KBM-7 (cell line): ENCODE measurements around the gene DYNC1LI2.
"Not testable (repeated sequence)": the region's sequence is repeated elsewhere in the genome, so short reads cannot be mapped to it uniquely, and the experiment has no call there.

Experiments used
- DNase-seq: peaks from one replicate; pipeline ENCODE4 v3.0.0-alpha.2; 2015
- in situ Hi-C: fragments of 300-500 bp; cut with MboI; formaldehyde crosslinking; loops from 2 replicates; pipeline ENCODE4 v1.14.3; 2020; ENCODE audit warnings: low sequenced_read_pairs, low pct_unique_long_range_greater_than_20kb, mixed read lengths

Gene DYNC1LI2

DNA sequence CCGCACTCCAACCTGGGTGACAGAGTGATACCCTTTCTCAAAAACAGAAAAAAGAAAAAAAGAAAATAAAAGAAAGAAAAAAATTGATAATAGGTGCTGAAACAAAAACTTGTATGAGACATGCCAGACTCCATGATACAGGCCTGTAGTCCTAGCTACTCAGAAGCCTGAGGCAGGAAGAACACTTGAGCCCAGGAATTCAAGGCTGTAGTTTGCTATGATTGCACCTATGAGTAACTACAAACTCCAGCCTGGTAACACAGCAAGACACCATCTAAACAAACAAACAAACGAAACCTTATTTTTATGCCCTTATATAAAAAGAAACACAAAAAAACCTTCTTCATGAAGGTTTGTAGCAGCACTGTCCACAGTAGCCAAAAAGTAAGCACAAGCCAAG, 49.9 kb downstream of the DYNC1LI2 start:
- no peak for DNase-seq
- in situ Hi-C loops: no loop called here

DNA sequence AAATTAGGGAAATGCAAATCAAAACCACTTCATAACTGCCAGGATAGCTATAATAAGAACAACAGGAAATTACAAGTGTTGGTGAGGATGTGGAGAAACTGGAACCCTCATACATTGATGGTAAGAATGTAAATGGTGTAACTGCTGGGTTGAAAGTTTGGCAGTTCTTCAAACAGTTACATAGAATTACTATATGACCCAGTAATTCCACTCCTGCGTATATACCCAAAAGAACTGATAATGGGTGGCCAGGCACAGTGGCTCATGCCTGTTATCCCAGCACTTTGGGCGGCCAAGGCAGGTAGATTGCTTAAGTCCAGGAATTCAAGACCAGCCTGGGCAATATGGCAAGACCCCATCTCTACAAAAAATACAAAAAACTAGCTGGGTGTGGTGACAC, 50.4 kb downstream of the DYNC1LI2 start:
- DNase-seq: no peak
- in situ Hi-C loops: no loop called here

DNA sequence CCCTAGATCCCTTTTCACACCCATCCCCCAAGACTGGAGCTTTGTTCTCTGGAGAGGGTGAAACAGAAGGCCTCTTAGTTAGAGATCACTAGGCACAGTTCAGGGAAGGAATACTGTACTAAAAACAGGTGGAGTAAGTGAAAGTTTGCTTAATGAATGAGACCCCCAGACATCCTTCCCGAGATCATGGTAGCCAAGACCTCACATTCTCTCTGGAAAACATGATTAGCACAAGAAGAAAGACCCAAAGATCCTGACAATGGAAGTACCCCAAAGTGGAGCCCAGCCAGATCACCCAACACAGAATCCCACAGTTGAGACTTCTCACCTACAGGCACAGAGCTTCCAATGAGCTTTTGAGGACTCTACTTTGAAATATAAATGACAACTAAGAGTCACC, 51.5 kb downstream of the DYNC1LI2 start:
- in situ Hi-C loops: no loop called here
- DNase-seq: no peak

DNA sequence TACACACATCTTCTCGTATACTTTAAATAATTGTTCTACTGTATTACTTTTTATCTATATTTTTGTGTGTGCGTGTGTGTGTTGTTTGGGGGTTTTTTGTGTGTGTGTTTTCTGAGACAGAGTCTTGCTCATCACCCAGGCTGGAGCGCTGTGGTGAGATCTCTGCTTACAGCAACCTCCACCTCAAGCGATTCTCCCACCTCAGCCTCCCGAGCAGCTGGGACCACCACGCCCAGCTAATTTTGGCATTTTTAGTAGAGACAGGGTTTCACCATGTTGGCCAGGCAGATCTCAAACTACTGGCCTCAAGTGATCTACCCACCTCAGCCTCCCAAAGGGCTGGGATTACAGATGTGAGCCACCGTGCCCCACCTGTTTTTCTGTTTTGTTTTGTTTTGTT, 53.4 kb downstream of the DYNC1LI2 start:
- DNase-seq: no peak
- in situ Hi-C loops: no loop called here

DNA sequence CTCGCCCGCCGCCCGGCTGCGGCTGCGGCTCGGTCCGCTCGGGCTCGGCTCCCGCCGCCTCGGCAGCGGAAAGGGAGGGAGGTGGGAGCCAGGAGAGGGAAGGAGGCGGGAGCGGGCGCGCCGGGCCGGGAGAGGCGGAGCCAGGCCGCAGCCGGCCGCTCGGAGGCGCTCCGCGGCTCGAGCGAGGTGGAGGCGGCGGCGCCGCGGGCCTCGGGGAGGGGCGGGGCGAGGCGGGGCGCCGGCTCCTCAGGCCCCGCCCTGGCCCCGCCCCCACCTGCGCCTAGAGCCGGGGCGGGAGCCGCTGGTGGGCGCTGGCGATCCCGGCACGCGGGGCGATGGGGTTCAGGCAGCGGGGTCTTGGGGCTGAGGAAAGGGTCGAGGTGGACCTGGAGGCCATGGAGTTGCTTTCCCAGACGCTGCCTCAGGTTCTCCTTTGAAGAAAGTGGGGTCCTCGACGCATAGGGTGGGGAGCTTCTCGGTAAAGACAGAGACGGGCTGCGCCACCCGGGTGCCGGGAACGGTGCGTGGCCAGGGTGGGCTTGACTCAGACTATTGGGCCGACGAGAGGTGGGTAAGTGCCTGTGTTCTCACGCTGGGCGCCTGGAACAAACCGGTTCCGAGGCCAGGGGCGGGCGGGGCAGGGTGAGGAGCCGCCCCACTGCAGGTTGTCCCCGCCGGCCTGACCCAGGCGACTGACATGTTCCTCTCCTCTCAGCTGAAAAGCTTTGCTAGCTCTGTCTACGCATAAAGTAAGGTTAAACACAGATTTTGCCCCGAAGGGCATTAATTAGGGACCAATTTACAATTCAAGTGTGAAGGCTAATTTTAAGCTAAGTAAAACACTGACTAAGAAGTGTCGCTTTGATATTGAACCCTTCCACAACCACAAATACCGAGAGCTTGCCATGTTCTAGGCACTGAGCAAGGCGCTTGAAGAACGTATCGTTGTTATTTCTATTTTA, 54.5 kb downstream of the DYNC1LI2 start, which contains the start of gene CMTM4:
Gene CMTM4 (minus strand): TSS at position 75 of the 962 bp plus-strand sequence. CDS start 218 bp downstream, outside the sequence.
- in situ Hi-C loops: no loop called here
- DNase-seq: peak; percentile 85

DNA sequence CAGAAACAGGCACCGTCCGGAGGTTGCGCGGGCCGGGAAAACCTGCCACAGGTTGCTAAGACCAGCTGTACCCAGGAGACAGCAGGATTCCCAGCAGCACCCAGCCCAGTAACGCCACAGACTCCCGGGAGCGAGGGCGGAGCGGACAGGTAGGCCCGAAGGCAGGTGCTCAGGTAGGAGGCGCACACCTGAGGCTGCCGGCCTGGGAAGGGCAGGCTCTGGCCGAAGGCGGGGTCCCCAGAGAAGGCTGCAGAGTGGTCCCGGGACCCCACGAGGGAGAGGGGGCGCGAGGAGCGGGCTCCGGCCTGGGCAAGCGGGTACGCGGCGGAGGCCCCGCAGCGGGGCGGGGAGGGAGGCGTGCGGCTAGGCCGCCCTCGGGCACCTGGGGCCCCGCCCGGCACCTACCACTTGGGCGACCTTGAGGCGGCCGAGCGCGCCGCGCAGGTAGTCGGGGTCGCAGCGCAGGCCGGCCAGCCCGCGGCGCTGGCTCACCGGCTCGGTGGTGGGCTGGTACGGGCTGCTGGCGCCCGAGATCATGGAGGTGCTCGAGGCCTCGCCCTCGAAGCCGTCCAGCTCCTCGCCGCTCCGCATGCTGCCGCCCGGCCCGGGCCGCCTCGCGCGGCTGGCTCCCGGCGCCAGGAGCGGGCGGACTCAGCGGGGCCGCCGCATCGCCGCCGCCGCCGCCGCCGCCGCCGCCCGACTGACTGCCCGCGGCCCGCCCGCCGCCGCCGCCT, 55.3 kb downstream of the DYNC1LI2 start:
- DNase-seq: peak; percentile 30
- in situ Hi-C loops: no loop called here

DNA sequence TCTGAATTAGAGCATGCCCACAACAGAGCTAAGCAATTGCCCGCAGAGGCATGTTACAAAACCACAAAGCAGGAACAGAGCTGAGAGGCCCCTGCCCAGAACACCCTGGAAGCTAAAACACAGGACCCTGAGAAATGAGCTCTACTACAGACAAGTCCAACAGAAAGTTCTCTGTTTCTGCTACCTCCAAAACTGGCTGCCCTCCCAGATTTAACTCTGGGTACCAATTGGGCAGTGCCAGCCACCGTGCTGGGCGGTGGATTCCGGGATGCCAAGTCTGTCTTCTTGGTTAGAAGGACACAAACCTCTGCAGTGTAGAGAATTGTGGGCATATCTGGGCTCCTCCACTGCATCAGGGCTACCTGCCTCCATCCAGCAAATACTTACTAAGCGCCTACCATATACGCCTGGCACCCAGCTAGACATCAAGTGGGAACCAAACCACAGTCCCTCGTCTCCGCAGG, 55.9 kb downstream of the DYNC1LI2 start:
- DNase-seq: peak; percentile 73

DNA sequence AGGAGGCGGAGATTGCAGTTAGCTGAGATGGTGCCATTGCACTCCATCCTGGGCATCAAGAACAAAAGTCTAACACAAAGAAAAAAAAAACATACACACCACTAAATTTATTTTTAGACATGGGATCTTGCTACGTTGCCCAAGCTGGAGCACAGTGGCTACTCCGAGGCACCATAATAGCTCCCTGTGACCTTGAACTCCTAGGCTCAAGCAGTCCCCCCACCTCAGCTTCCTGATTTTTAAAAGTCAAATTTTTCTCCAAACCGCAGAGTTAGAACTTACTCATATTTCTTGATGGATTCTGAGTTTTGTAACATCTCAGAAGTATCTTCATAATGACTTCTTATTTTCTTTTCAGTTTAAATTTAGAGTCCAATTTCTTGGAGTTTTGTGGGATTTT, 58.3 kb downstream of the DYNC1LI2 start:
- in situ Hi-C loops: no loop called here
- DNase-seq: no peak

More for the DNA sequence above, 55.9 kb downstream of the DYNC1LI2 start:
- in situ Hi-C loops: no loop called here

DNA sequence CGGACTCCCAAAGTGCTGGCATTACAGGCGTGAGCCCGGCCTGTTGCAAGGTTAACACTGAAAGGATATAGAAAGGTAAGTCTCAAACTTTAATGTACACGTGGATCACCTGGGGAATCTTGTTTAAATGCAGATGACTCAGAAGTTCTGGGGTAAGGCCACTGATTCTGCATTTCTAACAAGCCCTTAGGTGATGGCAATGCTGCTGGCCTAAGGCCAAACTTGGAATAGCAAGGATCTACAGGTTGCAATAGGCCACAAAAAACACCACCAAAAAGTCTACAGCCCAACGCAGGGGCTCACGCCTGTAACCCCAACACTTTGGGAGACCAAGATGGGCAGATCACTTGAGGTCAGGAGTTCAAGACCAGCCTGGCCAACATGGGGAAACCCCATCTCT, 59.1 kb downstream of the DYNC1LI2 start:
- no peak for DNase-seq
- in situ Hi-C loops: no loop called here

DNA sequence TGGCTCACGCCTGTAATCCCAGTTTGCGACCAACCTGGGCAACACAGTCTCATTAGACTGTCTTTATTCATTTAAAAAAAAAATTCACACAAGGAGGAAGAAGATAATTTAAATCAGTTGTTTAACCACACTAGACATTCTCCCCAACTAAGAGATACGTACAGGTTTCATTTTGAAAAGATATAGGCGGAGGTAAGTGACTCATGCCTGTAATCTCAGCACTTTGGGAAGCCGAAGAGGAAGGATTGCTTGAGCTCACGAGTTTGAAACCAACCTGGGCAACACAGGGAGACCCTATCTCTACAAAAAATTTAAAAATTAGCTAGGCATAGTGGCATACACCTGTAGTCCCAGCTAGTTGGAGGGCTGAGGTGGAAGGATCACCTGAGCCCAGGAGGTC, 60.2 kb downstream of the DYNC1LI2 start:
- in situ Hi-C loops: no loop called here
- no peak for DNase-seq

DNA sequence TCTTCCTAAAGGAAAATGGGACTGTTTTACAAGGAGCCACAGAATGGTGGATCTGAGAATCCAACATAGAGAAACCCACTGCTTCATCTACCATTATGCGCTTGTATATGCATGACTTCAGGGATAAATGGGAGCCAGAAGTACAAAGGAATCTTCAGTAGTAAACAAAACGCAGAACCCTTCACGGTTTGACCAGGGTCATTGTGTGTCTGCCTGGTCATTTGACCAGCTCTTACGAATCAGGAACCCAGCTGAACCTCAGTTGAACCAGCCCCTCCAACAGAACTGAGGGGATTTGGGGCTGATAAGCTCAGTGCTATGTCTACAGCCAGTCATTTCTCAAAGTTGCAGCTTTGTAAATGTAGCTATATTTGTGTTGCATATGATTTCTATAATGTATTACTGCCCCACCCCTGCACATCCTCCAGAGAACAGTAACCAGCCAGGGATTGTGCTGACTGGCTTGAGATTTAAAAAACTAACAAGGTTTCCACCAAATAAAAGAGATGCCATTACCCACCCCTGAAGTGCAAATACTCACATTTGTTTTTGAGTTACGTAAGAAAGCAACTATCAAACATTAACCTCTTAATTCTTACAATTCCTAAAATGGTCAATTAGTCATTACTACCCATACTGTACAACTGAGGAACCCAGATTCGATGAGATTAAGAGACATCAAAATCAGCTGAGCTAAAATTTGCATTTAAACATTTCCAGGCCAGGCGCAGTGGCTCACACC, 61.1 kb downstream of the DYNC1LI2 start:
- no peak for DNase-seq
- in situ Hi-C loops: no loop called here

DNA sequence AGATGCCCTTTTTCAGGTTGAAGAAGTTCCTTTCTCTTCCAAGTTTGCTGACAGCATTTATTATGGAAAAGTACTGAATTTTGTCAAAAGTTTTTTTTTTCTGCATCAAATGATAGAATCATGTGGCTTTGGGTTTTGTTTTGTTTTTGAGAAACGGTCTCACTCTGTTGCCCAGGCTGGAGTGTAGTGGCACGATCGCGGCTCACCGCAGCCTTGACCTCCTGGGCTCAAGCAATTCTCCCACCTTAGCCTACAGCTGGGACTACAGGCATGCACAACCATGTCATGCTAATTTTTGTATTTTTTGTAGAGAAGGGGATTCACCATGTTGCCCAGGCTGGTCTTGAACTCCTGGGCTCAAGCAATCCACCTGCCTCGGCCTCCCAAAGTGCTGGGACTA, 62.1 kb downstream of the DYNC1LI2 start:
- in situ Hi-C loops: no loop called here
- DNase-seq: no peak

DNA sequence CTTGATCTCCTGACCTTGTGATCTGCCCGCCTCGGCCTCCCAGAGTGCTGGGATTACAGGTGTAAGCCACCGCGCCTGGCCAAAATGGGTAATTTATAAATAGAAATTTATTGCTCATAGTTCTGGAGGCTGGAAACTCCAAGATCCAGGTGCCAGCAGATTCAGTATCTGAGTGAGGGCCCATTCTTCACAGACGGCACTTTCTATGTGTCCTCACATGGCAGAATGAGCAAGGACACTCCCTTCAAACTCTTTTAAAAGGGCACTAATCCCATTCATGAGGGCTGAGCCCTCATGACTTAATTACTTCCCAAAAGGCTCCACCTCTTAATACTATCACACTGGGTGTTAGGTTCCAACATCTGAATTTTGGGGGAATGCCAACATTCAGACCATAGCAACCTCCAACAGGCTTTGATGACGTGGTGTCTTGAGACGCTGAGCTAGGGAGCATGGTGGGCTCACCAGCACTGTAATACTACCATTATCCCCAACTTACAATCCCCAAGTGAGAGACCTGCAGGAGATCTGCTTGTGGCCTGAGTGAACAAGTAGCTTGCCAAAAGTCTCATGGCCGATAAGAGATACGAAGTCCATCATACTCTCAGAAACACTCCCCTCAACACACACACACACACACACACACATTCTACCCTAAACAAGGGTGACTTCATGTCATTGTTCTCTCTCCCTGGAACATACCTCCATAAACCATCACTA, 63.3 kb downstream of the DYNC1LI2 start:
- in situ Hi-C loops: no loop called here
- no peak for DNase-seq

DNA sequence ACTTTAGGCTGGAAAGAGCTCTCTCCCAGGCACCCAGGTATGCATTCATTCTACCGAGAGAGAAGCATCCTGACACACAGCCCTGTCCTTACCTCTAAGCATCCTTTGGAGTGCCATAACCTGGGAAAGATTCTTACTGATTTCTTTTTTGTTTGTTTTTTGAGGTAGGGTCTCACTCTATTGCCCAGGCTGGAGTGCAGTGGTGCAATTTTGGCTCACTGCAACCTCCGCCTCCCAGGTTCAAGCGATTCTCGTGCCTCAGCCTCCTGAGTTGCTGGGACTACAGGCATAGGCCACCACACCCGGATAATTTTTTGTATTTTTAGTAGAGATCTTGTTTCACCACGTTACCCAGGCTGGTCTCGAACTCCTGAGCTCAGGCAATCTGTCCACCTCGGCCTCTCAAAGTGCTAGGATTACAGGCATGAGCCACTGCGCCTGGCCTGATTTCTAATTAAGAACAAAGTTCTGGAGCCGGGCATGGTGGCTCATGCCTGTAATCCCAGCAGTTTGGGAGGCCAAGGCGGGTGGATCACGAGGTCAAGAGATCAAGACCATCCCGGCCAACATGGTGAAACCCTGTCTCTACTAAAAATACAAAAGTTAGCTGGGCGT, 65.8 kb downstream of the DYNC1LI2 start:
- DNase-seq, in situ Hi-C loops: not testable (repeated sequence)

DNA sequence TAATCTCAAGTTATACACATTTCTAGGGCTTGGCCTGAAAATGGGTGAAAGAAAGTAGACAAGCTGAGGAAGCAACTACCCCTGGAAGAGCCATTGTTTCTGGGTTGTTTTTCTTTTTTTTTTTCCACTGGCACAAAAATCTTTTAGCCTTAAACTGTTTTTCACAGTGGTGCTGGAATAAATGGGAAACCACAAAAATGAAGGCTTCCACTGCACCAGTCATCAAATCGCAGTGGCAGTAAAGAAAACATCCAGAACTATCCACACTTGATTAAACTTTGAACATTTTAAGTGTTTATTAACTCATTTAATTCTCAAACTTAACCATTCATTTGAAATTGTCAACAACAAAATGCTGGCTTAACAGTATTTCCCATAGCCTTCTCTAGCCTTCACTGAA, 69.1 kb downstream of the DYNC1LI2 start:
- in situ Hi-C loops: no loop called here
- no peak for DNase-seq

DNA sequence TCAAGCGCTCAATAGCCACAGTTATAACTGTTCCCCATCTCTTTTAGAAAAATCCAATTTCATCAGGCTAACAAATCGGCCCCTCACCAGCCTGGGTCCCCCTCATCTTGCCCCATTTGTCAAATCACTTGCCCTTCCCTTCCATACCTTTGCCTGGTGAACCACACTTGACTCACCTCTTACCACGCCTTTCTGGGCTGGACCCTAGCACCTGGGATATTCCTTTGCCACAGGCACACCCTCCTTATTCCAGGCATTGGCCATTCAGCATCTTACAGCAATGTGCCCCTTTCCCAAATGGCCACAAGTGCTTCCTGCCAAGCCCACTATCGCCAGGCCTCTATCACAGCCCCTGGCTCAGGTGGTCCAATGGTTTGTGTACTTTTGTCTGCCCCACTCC, 69.7 kb downstream of the DYNC1LI2 start:
- DNase-seq: no peak

DNA sequence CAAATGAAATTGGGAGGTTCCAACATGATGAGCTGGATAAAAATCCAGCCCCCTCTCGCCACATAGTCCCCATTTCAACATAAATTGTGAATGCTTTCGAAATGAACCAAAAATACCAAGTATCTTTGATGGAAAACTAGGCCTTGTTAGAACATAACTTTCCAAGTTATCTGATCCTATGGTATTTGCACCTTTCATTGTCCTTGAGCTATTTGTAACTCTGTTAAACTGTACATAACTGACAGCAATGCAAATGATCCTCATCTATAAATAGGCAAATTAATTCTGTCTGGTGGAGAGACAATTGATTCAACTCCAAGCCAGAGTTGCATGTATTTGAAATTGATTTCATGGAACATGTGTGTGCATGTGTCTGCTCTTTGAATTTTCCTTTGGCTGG, 73.1 kb downstream of the DYNC1LI2 start:
- in situ Hi-C loops: no loop called here
- DNase-seq: no peak

More for the DNA sequence above, 69.7 kb downstream of the DYNC1LI2 start:
- in situ Hi-C loops: no loop called here

DNA sequence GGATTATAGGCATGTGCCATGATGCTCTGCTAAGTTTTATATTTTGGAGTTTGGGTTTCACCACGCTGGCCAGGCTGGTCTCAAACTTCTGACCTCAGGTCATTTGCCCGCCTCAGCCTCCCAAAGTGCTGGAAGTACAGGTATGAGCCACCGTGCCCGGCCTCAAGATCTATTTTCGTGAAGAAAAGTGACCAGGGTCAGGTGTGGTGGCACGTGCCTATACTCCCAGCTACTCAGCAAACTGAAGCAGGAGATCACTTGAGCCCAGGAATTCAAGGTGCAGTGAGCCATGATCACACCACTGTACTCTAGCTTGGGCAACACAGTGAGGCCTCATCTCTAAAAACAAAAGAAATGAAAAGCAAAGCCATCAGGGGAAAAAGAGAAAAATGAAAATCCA, 73.6 kb downstream of the DYNC1LI2 start:
- no peak for DNase-seq

More for the DNA sequence above, 73.6 kb downstream of the DYNC1LI2 start:
- in situ Hi-C loops: no loop called here
